ENCODE data around the gene VEZT. TPM values are rescaled to one million over a fixed set of nuclear protein-coding genes. Genes with fewer than 3 reads are reported as not detected.
"Not testable (repeated sequence)": the region's sequence is repeated elsewhere in the genome, so short reads cannot be mapped to it uniquely, and the experiment has no call there.

Gene VEZT
- polyA plus RNA-seq (ENCODE audit: insufficient read length in 4 of 4) = 10 to 100 TPM; 65.6 to 89.7 (median 80.0) TPM

DNA sequence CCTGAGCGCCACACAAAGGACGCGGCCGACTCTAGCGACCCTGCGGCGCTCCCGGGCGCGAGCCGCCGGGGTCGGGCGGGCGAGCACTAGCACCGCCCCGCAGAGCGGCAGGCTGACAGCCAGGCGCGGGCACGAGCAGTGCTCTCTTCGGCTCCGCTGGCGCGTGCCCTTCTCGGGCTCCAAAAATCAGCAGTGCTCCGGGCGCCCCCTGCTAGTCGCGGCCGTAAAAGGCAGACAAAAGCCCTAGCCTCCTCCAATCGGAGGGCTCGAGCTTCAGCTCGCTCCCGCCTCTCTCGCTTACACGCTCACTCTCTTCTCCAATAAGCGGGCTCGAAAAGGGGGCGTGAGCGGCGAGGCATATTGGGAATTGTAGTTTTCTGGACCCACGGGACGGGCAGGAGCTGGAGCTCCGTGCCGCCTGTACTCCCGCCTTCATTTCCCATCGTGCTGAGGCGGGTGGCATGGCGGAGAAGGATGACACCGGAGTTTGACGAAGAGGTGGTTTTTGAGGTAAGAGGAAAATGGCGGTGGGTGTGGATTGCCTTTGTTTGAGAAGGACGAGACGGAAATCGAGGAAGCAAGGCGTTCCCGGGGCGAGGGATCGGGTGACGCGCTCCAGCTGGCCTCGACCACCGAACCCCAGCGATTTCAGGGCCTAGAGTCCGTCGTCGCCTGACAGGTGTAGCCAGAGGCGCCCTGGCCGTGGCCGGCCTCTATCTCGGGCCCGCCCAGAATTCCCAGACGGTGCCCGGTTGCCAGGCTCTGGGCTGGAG is at the start of gene VEZT, which contains the start of gene FGD6:
Gene VEZT (plus strand): TSS at position 431 of the 773 bp plus-strand sequence. CDS start 44 bp downstream, at position 475.
Gene FGD6 (minus strand): TSS at position 91 of the 773 bp plus-strand sequence. CDS start 227 bp downstream, outside the sequence.
- DNase-seq (ENCODE audit: low read depth in 4 of 4, low spot score in 3 of 4) = peak; percentile 95 to 99 (median 98)

GRCh38 chr12:95168746-95169145 is 48.9 kb upstream of the VEZT start:
- no peak for DNase-seq (ENCODE audit: low read depth in 4 of 4, low spot score in 3 of 4)

- no peak for DNase-seq (ENCODE audit: low read depth in 4 of 4, low spot score in 3 of 4)
Measured at GRCh38 chr12:95169368-95169767, 48.2 kb upstream of the VEZT start.

- DNase-seq (ENCODE audit: low read depth in 4 of 4, low spot score in 3 of 4) = peak in 2 of 4 donors; percentile 26 to 33
Measured at GRCh38 chr12:95173392-95174251, 44.0 kb upstream of the VEZT start.

DNA sequence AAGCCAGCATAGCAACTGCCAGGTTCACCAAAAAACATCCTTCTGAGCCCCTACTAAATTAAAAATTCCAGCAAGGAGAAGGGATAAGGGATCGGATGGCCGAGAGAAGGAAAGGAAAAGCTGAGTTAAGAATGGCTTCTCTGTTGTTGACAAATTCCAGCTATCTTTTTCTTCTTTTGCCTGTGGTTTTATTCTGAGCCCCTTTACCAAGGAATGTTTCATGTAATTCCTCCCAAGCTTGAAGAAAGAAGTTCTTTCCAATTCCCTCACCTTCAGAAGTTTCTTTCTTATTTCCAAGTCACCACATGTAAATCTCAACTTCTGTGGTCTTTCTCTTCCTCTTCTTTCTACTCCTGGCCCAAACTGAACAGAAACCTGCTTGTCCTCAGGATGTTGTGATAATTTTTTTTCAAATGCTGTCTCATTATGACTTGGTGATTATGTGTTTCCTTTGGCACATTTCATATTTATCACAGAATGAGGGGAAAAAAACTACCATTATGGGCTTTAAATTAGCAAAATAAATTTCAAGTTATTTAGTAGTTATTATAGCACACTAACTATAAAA is 40.3 kb upstream of the VEZT start:
- DNase-seq (ENCODE audit: low read depth in 4 of 4, low spot score in 3 of 4) = no peak

DNA sequence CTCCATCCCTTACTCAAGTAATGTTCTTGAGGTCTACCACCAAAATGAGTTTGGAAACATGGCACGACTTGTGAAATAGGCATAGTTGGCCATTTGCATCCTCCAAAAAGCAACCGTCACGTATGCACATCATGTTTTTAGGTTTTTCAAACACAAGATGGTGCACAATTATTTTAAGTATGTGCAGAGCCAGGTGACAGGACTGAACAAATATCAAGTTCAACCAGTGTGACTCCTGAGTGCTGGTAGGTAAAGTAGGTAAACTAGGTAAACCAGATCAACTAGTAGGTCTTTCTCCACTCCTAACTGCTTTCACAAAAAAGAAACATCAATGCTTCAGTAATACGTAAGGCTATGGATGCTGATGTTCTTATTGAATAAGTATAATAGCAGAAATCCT is 39.5 kb upstream of the VEZT start:
- no peak for DNase-seq (ENCODE audit: low read depth in 4 of 4, low spot score in 3 of 4)

DNA sequence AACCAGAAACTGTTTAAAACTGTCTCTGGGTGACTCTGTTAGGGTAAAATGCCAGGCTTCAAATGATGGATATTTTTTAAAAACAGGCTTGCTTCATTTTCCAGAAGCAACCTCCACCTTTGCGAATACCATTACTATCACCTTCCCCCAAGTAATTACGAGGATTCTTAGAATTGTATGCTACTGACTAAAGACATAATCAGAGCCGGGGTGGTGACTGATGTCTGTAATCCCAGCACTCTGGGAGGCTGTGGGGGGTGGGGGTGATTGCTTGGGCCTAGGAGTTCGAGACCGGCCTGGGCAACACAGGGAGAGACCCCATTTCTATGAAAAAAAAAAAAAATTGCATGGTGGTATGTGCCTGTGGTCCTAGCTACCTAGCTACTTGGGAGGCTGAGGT is 38.6 kb upstream of the VEZT start:
- DNase-seq (ENCODE audit: low read depth in 4 of 4, low spot score in 3 of 4) = no peak

- no peak for DNase-seq (ENCODE audit: low read depth in 4 of 4, low spot score in 3 of 4)
Measured at GRCh38 chr12:95181103-95181502, 36.5 kb upstream of the VEZT start.

GRCh38 chr12:95182868-95183415 is 34.7 kb upstream of the VEZT start:
- DNase-seq (ENCODE audit: low read depth in 4 of 4, low spot score in 3 of 4) = no peak

GRCh38 chr12:95184121-95184520 is 33.5 kb upstream of the VEZT start:
- DNase-seq (ENCODE audit: low read depth in 4 of 4, low spot score in 3 of 4) = no peak

DNA sequence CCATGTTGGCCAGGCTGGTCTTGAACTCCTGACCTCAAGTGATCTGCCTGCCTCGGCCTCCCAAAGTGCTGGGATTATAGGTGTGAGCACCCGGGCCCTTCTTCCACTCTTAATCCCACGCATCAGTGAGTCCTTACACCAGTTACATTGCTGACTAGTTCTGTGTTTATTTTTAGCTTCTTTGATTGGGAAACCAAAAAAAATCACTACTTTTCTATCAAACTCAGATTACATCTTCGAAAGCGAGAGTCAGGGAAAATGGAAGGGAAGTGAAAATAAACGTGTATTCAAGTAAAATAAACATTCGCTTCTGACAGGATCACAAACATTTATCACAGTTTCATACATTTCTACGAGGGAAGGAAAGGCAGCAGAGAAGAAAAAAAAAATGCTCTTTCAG is 32.5 kb upstream of the VEZT start:
- DNase-seq (ENCODE audit: low read depth in 4 of 4, low spot score in 3 of 4) = no peak

GRCh38 chr12:95185854-95186253 is 31.8 kb upstream of the VEZT start:
- no peak for DNase-seq (ENCODE audit: low read depth in 4 of 4, low spot score in 3 of 4)

DNA sequence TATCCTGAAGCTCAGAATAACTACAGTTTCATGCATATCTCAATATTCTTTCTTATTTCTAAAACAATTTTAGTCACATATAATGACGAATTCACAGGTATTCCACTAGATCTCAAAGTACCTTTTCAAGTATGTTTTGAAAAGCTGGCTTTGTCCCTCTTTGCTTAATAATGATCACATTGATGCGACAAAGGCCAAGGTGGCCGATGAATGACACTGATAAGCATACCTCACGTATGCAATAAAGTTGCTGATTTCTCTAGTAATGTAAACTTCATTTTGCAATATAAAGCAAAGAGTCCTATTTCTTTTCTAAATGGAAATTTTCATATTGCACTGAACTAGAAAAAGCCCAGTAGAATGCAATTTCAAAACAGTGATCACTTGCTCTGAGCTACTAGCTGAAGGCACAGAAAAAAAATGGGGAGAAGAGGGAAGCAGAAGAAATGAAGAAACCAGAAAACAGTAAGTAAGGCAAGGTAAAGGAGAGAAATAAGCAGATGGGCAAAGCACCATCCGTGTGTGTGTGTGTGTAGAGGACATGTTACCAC is 29.7 kb upstream of the VEZT start:
- DNase-seq (ENCODE audit: low read depth in 4 of 4, low spot score in 3 of 4) = no peak

DNA sequence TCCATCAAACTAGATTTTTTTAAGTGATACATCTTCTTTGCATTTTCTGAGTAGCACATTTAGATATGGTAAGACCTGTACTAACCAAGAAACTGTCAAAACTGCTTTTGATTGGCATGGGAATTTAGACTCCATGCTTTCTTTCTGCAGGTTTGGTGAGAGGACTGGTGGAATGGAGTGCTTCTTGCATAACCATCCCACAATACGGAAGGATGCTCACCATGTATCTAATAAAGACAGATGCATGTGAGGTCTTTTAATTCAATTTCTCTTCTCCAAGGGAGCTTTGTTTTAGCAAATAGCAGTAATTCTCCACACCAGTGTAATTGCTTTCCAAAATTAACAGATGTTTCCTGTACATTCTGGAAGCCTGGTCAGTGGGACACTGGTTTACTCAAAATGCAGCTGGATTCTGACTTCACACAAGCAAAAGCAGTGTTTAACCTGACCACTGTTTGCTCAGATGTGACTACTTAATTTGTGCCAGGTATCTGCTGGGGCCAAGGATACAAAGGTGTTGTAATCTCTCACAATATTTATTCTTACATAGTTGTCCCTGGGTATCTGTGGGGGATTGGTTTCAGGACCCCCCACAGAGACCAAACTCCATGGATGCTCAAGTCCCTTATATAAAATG is 26.4 kb upstream of the VEZT start:
- DNase-seq (ENCODE audit: low read depth in 4 of 4, low spot score in 3 of 4) = no peak

DNA sequence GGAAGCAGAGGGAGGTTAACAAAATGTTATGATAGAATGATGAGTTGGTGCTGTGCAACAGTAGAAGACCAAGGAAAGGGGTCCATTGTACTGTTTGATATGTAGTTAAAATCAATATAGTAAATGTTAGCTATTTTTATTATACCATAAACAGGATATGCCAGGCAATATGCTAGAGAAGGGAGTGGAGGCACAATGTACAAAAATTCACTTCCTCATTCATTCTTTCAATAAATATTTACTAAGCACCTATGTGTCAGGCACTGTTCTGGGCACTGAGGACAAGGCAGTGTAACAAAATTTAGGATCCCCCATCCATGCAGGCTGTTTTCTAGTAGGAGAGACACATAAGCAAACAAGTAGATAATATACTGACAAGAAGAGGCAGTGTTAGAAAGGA is 25.3 kb upstream of the VEZT start:
- DNase-seq (ENCODE audit: low read depth in 4 of 4, low spot score in 3 of 4) = no peak

DNA sequence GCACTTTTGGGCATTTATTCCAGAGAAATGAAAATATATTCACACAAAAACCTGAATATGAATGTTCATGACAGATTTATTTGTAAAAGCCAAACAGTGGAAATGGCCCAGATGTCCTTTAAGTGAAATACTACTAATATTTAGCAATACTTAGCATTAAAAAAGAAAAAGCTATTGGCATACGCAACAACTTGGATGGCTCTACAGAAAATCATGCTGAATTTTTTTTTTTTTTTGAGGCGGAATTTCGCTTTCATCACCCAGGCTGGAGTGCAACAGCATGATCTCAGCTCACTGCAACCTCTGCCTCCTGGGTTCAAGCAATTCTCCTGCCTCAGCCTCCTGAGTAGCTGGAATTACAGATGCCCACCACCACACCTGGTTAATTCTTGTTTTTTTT is 24.5 kb upstream of the VEZT start:
- no peak for DNase-seq (ENCODE audit: low read depth in 4 of 4, low spot score in 3 of 4)

DNA sequence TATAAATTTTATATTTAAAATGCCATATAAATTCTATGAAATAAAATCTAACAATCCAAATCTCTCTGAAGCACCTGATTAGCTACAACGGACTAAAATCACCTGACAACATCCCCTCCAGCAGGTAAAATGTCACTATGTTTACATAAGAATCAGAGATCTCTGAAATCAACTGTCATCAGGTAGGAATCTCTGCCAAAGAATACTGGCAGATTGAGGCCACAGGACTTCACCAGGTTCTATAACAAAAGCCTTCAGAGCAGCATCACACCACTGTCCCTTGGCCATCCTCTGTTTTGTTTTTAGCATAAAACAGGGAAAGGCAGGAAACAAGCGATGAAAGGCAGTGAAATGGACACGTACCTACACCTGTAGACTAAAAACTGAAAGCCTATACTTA is 22.5 kb upstream of the VEZT start:
- no peak for DNase-seq (ENCODE audit: low read depth in 4 of 4, low spot score in 3 of 4)

GRCh38 chr12:95196875-95197569 is 20.6 kb upstream of the VEZT start:
- DNase-seq (ENCODE audit: low read depth in 4 of 4, low spot score in 3 of 4) = not testable (repeated sequence)

- DNase-seq (ENCODE audit: low read depth in 4 of 4, low spot score in 3 of 4) = no peak
Measured at GRCh38 chr12:95197636-95198035, 20.0 kb upstream of the VEZT start.

- DNase-seq (ENCODE audit: low read depth in 4 of 4, low spot score in 3 of 4) = no peak
Measured at GRCh38 chr12:95198914-95199313, 18.7 kb upstream of the VEZT start.
